Mesendoderm (in vitro differentiated cells): ENCODE results near the gene CTSV.
A peak's percentile ranks its signal among the peaks of the same experiment; 100 is the strongest.
"Not testable (repeated sequence)": the region's sequence is repeated elsewhere in the genome, so short reads cannot be mapped to it uniquely, and the experiment has no call there.

Experiments
- DNase-seq: peaks from one replicate; pipeline ENCODE4 v3.0.0; 2013
- H2AK5ac ChIP-seq: 2 replicates; pipeline ENCODE4 v1.6.1; 2013; ENCODE audit warnings: low read length, inconsistent platforms
- H2BK120ac ChIP-seq: 2 replicates; pipeline ENCODE4 v1.6.1; 2013; ENCODE audit warnings: low read depth, mild to moderate bottlenecking, low read length, moderate library complexity, mixed read lengths
- H2BK15ac ChIP-seq: replicated peaks from 2 replicates; pipeline ENCODE4 v1.6.1; 2013; ENCODE audit warnings: low read depth, mild to moderate bottlenecking, moderate library complexity
- H2BK5ac ChIP-seq: 2 replicates; pipeline ENCODE4 v1.6.1; 2013; ENCODE audit warnings: low read length, inconsistent platforms
- H3K18ac ChIP-seq: 2 replicates; pipeline ENCODE4 v1.6.1; 2013; ENCODE audit warnings: mild to moderate bottlenecking, low read length, mixed read lengths
- H3K23ac ChIP-seq: one replicate; pipeline ENCODE4 v1.6.1; 2013; ENCODE audit warnings: low read length
- H3K27ac ChIP-seq: 2 replicates; pipeline ENCODE4 v1.5.1; 2013; ENCODE audit warnings: low read depth, mild to moderate bottlenecking, inconsistent platforms, low read length, moderate library complexity
- H3K27me3 ChIP-seq: 2 replicates; pipeline ENCODE4 v1.6.1; 2013; ENCODE audit warnings: low read length, control low read depth, mild to moderate bottlenecking, inconsistent platforms; ENCODE audit not compliant: insufficient read depth, poor library complexity
- H3K36me3 ChIP-seq: 2 replicates; pipeline ENCODE4 v1.6.1; 2013; ENCODE audit warnings: low read length, inconsistent platforms; ENCODE audit not compliant: control insufficient read depth, insufficient read depth
- H3K4ac ChIP-seq: one replicate; pipeline ENCODE4 v1.6.1; 2013; ENCODE audit warnings: low read depth, mild to moderate bottlenecking, low read length, moderate library complexity
- H3K4me1 ChIP-seq: 2 replicates; pipeline ENCODE4 v1.6.1; 2013; ENCODE audit warnings: low read depth, low read length, inconsistent platforms; ENCODE audit not compliant: control insufficient read depth
- H3K4me2 ChIP-seq: 2 replicates; pipeline ENCODE4 v1.6.1; 2013; ENCODE audit warnings: low read length
- H3K4me3 ChIP-seq: 2 replicates; pipeline ENCODE4 v1.5.1; 2013; ENCODE audit warnings: mild to moderate bottlenecking, low read length
- H3K56ac ChIP-seq: one replicate; pipeline ENCODE4 v1.6.1; 2013; ENCODE audit warnings: low read length
- H3K79me1 ChIP-seq: 2 replicates; pipeline ENCODE4 v1.6.1; 2013; ENCODE audit warnings: low read length, inconsistent platforms
- H3K79me2 ChIP-seq: 2 replicates; pipeline ENCODE4 v1.6.1; 2013; ENCODE audit warnings: mild to moderate bottlenecking, low read length; ENCODE audit not compliant: control insufficient read depth, insufficient read depth
- H3K9ac ChIP-seq: 2 replicates; pipeline ENCODE4 v1.6.1; 2013; ENCODE audit warnings: low read length, inconsistent platforms
- H4K5ac ChIP-seq: one replicate; pipeline ENCODE4 v1.6.1; 2013; ENCODE audit warnings: low read length
- H4K8ac ChIP-seq: one replicate; pipeline ENCODE4 v1.6.1; 2013; ENCODE audit warnings: low read depth, mild to moderate bottlenecking, control low read depth, low read length, moderate library complexity
- whole genome bisulfite sequencing: extraction: QIAGEN DNeasy Blood & Tissue Kit; methylation state at CpG from one replicate; pipeline ENCODE4 v1.1.7; 2013; ENCODE audit warnings: low lambda C conversion rate, missing lambda C conversion rate; ENCODE audit not compliant: insufficient coverage; ENCODE audit errors: extremely low coverage; 5-methylcytosine and 5-hydroxymethylcytosine counted together

The CTSV gene

DNA sequence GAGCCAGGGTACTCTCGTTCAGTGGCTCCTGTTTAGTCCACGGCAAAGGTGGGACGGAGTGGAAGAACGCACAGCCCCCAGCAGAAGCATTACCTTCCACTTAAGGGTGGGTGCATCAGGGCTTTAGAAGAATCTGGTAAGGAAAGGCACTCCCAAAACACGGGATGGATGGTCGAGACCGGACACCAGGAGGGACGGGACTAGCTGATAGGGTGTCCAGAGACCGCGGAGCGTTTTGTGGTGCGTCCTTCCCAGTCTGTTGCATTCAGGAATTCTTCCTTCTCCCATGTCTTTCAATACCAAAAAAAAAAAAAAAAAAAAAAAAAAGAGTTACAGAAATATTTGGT is 545 bp upstream of the CTSV start:
- Histone ChIP-seq H3K56ac (peak overlapping the region; percentile 95), H2AK5ac (no peak overlapping the region), H3K36me3 (peaks cover 2% of the 10 kb centered on the region), H3K4me1 (peaks cover 2% of the 10 kb centered on the region), H4K5ac (no peak overlapping the region), H3K4me2 (peak overlapping the region; percentile 87), H2BK15ac (peak overlapping the region; percentile 27), H3K79me1 (peaks cover 3% of the 10 kb centered on the region), H3K9ac (peak overlapping the region; percentile 82), H4K8ac (no peak overlapping the region), H3K18ac (peak overlapping the region; percentile 96), H3K23ac (peak overlapping the region; percentile 29), H3K27me3 (no peaks in the 10 kb centered on the region), H2BK120ac (no peak overlapping the region), H2BK5ac (peak overlapping the region; percentile 83), H3K4ac (peak overlapping the region; percentile 39), H3K4me3 (peak overlapping the region; percentile 57), H3K27ac (peak overlapping the region; percentile 86), H3K79me2 (peaks cover 2% of the 10 kb centered on the region)
- no CpG with 5 or more reads among the region's 12 CpGs for WGBS
- DNase-seq: peak; percentile 88

DNA sequence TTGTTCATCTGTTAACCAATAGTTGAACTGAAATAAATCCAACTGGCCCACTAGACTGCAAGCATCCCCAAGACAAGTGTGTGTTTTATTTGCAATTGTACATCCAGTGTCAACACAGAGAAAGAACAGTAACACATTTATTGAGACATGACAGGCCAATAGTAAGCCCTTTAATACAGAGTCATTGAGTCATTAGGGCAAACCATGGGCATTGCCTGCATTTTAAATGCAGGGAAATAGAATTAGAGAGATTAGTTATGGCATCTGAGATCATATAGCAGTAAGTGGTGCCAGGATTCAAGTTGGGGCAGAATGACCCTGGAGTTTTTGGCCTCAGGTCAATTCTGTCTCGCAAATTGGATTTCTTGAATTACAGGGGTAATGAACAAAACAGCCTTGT is 15.4 kb downstream of the CTSV start:
- not testable (repeated sequence) for H3K56ac ChIP-seq, H3K27ac ChIP-seq, H3K36me3 ChIP-seq, H2BK120ac ChIP-seq, H4K8ac ChIP-seq, H2BK15ac ChIP-seq, DNase-seq, H3K4me2 ChIP-seq, H3K4me3 ChIP-seq, H3K4ac ChIP-seq, H4K5ac ChIP-seq, H3K23ac ChIP-seq, H3K9ac ChIP-seq, H3K79me2 ChIP-seq, H3K27me3 ChIP-seq, H3K4me1 ChIP-seq, H2BK5ac ChIP-seq, H3K18ac ChIP-seq, H2AK5ac ChIP-seq, H3K79me1 ChIP-seq
- WGBS: no CpG with 5 or more reads among the region's 1 CpG

DNA sequence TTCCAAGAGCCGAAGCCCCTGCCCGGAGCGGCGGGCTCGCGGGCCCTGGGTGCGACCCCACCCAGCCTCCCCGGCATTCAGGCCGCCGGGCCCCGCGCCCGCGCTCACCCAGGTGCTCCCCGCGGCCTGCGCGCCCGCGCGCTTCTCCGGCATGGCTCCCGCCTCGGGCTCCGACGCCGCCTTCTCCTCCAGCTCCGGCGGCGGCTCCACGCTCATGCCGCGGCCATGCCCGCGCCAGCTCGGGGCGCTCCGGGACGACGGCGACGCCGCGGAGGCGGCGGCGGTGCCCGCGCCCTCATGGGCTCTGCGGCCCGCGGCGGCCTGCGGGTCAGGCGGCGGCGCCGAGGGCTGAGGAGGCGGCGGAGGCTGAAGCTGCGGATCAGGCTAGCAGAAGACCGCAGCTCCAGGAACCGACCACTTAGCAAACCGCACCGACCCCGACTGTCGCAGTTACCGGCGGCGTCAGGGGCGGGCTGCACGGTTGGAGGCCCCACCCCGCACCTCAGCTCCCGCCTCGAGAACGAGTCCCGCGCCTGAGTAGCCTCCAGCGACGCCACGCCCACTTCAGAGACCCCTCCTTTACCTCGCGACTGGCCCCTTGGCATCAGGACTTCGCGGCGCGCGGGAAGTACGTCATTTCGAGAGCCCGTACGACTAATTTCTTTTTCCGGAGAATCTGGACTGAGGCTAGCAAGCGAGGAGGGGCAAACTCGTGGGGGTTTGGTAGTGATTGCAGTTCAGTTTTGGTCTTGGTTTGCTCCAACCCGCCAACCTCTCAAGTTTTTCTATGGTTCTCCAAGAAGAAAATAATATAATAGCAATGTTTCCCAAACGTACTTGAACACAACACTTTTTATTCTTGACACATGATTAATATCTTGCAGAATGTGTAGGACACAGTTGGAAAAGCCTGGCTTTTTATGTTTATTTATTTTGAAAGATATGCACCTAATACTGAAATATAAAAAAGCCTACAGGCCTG is 25.5 kb downstream of the CTSV start:
- H2BK5ac ChIP-seq, H3K4me1 ChIP-seq, H3K27ac ChIP-seq, H3K27me3 ChIP-seq, H4K5ac ChIP-seq, H2AK5ac ChIP-seq, H3K36me3 ChIP-seq, H3K23ac ChIP-seq, H3K79me1 ChIP-seq, H3K4me2 ChIP-seq, H2BK120ac ChIP-seq, H2BK15ac ChIP-seq: not testable (repeated sequence)
- DNase-seq: peak; percentile 78
- H3K18ac ChIP-seq: peak overlapping the region; percentile 51
- peak overlapping the region; percentile 36 for H3K4ac ChIP-seq
- H3K9ac ChIP-seq: peak overlapping the region; percentile 65
- H3K56ac ChIP-seq: peak overlapping the region; percentile 73
- no CpG with 5 or more reads among the region's 97 CpGs for WGBS
- H3K4me3 ChIP-seq: peak overlapping the region; percentile 46
- H4K8ac ChIP-seq: peak overlapping the region; percentile 39
- peaks cover 13% of the 10 kb centered on the region for H3K79me2 ChIP-seq

DNA sequence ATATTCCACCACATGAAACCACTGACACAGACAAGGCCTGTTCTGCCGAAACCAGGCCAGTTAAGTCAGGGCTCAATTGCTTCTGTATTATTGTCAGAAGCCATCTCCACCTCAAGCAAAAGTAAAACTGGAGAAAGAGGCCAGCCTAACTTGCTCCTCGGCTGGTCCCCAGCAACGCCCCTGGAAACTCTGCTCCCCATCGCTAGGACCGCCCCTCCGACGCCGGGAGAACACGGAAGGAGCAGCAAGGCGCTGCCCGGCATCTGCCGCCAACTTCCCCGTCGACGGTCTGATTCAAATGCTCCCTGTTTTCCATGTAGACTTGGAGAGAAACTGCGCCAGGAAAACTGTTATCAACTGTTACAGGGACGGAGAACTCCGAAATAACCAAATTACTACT is 26.3 kb downstream of the CTSV start:
- H3K23ac ChIP-seq, H2BK5ac ChIP-seq, H3K18ac ChIP-seq, H3K27me3 ChIP-seq, H2AK5ac ChIP-seq, H4K8ac ChIP-seq, H3K27ac ChIP-seq, H2BK15ac ChIP-seq, H4K5ac ChIP-seq, H3K4me1 ChIP-seq, H3K79me1 ChIP-seq, H2BK120ac ChIP-seq, H3K36me3 ChIP-seq, DNase-seq, H3K4ac ChIP-seq: not testable (repeated sequence)
- peaks cover 15% of the 10 kb centered on the region for H3K79me2 ChIP-seq
- H3K56ac ChIP-seq: peak overlapping the region; percentile 79
- peak overlapping the region; percentile 71 for H3K4me2 ChIP-seq
- no CpG with 5 or more reads among the region's 18 CpGs for WGBS
- H3K4me3 ChIP-seq: peak overlapping the region; percentile 61
- peak overlapping the region; percentile 70 for H3K9ac ChIP-seq

DNA sequence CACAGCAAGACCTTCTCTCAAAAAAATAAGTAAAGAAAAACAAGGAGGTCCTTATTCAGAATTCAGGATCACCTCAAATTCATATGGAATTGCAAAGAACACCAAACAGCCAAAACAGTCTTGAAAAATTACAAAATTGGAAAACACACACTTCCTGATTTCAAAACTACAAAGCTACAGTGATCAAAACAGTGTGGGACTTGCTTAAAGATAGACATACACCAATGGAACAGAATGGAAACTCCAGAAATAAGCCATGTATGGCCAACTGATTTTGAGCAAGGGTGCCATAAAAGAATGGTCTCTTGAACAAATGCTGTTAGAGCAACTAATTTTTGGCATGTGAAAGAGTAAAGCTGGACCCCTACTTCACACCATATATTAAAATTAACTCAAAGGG is 36.7 kb downstream of the CTSV start:
- H2BK15ac ChIP-seq: not testable (repeated sequence)

More for the DNA sequence above, 36.7 kb downstream of the CTSV start:
- not testable (repeated sequence) for H2BK120ac ChIP-seq, H3K79me1 ChIP-seq, H3K4me3 ChIP-seq, DNase-seq, H4K8ac ChIP-seq, H3K4ac ChIP-seq, H3K56ac ChIP-seq, H3K36me3 ChIP-seq, H3K4me1 ChIP-seq, H3K4me2 ChIP-seq, H3K23ac ChIP-seq, H4K5ac ChIP-seq, H3K18ac ChIP-seq, H3K27ac ChIP-seq, H2BK5ac ChIP-seq, H3K9ac ChIP-seq, H2AK5ac ChIP-seq, H3K27me3 ChIP-seq
- H3K79me2 ChIP-seq: peaks cover 22% of the 10 kb centered on the region
